Measurements from ENCODE around the gene NCKAP1.

GRCh38 chr2:182911813-182912517 lies 126.3 kb downstream of the NCKAP1 start:
- TF ChIP-seq CTCF (IDR thresholded peaks at IDR 0.05; ENCODE audit: low read depth, low read length) (no peak), POLR2A (IDR thresholded peaks at IDR 0.05; ENCODE audit: extremely low read depth, insufficient read length) (no peak)
